GM21576 (cell line): Measurements from ENCODE around the gene CCDC180.
"Not testable (repeated sequence)": the region's sequence is repeated elsewhere in the genome, so short reads cannot be mapped to it uniquely, and the experiment has no call there.

Experiments
- ATAC-seq: cut with Tn5 transposase; IDR thresholded peaks from one replicate; pipeline ENCODE4 v1.9.1; 2021; ENCODE audit warnings: mild to moderate bottlenecking, moderate library complexity; ENCODE audit not compliant: unreplicated experiment

CCDC180 gene

GRCh38 chr9:97307500-97308163, at the start of gene CCDC180:
Gene CCDC180, plus strand, starts transcription at chr9:97307659. Its CDS starts 405 bp downstream, at chr9:97308064.
- ATAC-seq, result no peak

- ATAC-seq, result not testable (repeated sequence)
Measured at GRCh38 chr9:97259834-97260514, 47.5 kb upstream of the CCDC180 start.

GRCh38 chr9:97271292-97271691, 36.2 kb upstream of the CCDC180 start:
- no peak for ATAC-seq

GRCh38 chr9:97272072-97272471, 35.4 kb upstream of the CCDC180 start:
- ATAC-seq, result no peak

- ATAC-seq, result no peak
Measured at GRCh38 chr9:97276310-97276852, 31.1 kb upstream of the CCDC180 start.

GRCh38 chr9:97277953-97278352, 29.5 kb upstream of the CCDC180 start:
- ATAC-seq, result no peak

GRCh38 chr9:97280755-97281330, 26.6 kb upstream of the CCDC180 start:
- ATAC-seq, result no peak

GRCh38 chr9:97283768-97284167, 23.7 kb upstream of the CCDC180 start:
- ATAC-seq, result no peak

- ATAC-seq, result no peak
Measured at GRCh38 chr9:97284798-97285197, 22.7 kb upstream of the CCDC180 start.

- ATAC-seq, result no peak
Measured at GRCh38 chr9:97292200-97292599, 15.3 kb upstream of the CCDC180 start.

GRCh38 chr9:97293207-97293721, 14.2 kb upstream of the CCDC180 start:
- ATAC-seq, result no peak

- ATAC-seq, result no peak
Measured at GRCh38 chr9:97293818-97294217, 13.6 kb upstream of the CCDC180 start.

GRCh38 chr9:97297889-97298288, 9.6 kb upstream of the CCDC180 start:
- no peak for ATAC-seq

- ATAC-seq, result peak; percentile 79
Measured at GRCh38 chr9:97299809-97300414, 7.5 kb upstream of the CCDC180 start.

- ATAC-seq, result no peak
Measured at GRCh38 chr9:97300586-97300985, 6.9 kb upstream of the CCDC180 start.

GRCh38 chr9:97301974-97302373, 5.5 kb upstream of the CCDC180 start:
- no peak for ATAC-seq

- no peak for ATAC-seq
Measured at GRCh38 chr9:97304586-97304985, 2.9 kb upstream of the CCDC180 start.

- no peak for ATAC-seq
Measured at GRCh38 chr9:97305501-97306298, 1.8 kb upstream of the CCDC180 start.

GRCh38 chr9:97307091-97307490, 368 bp upstream of the CCDC180 start:
- ATAC-seq, result no peak

- no peak for ATAC-seq
Measured at GRCh38 chr9:97309260-97309659, 1.8 kb downstream of the CCDC180 start.
